RCC 7860 (cell line): ENCODE data around the gene CYP3A5.
"Not testable (repeated sequence)": the region's sequence is repeated elsewhere in the genome, so short reads cannot be mapped to it uniquely, and the experiment has no call there.

Experiments
- DNase-seq: peaks from one replicate; pipeline ENCODE4 v3.0.0-alpha.2; 2015; ENCODE audit warnings: low spot score
- FAIRE-seq: peaks from 2 replicates; lab custom pipeline; 2012; peaks lifted over from hg19 to GRCh38; lab: Jason Lieb, UNC

Gene CYP3A5

GRCh38 chr7:99644431-99644830 is 35.4 kb downstream of the CYP3A5 start:
- DNase-seq (no peak), FAIRE-seq (no peak)

GRCh38 chr7:99643464-99643863 is 36.3 kb downstream of the CYP3A5 start:
- DNase-seq: no peak
- FAIRE-seq: no peak

GRCh38 chr7:99642027-99642426 is 37.8 kb downstream of the CYP3A5 start:
- DNase-seq (peak; percentile 23), FAIRE-seq (no peak)

GRCh38 chr7:99639267-99639666 is 40.5 kb downstream of the CYP3A5 start:
- DNase-seq (no peak), FAIRE-seq (no peak)

- DNase-seq: no peak
- no peak for FAIRE-seq
Observed at GRCh38 chr7:99638731-99639130, 41.1 kb downstream of the CYP3A5 start.

- FAIRE-seq: not testable (repeated sequence)
Observed at GRCh38 chr7:99637414-99637813, 42.4 kb downstream of the CYP3A5 start.

GRCh38 chr7:99631295-99632109 is 48.3 kb downstream of the CYP3A5 start:
- DNase-seq: peak; percentile 58
- no peak for FAIRE-seq

More at GRCh38 chr7:99637414-99637813, 42.4 kb downstream of the CYP3A5 start:
- DNase-seq: not testable (repeated sequence)

GRCh38 chr7:99629643-99630042 is 50.2 kb downstream of the CYP3A5 start:
- FAIRE-seq (no peak), DNase-seq (no peak)

GRCh38 chr7:99628471-99629465 is 51.0 kb downstream of the CYP3A5 start:
- DNase-seq (no peak), FAIRE-seq (no peak)

GRCh38 chr7:99627513-99627912 is 52.3 kb downstream of the CYP3A5 start:
- no peak for DNase-seq
- no peak for FAIRE-seq

GRCh38 chr7:99626661-99627060 is 53.1 kb downstream of the CYP3A5 start:
- FAIRE-seq: no peak

GRCh38 chr7:99625961-99626360 is 53.8 kb downstream of the CYP3A5 start:
- FAIRE-seq: no peak
- no peak for DNase-seq

More at GRCh38 chr7:99626661-99627060, 53.1 kb downstream of the CYP3A5 start:
- no peak for DNase-seq

- DNase-seq (no peak), FAIRE-seq (no peak)
Observed at GRCh38 chr7:99625321-99625720, 54.5 kb downstream of the CYP3A5 start.

- FAIRE-seq: no peak
Observed at GRCh38 chr7:99624484-99624883, 55.3 kb downstream of the CYP3A5 start.

GRCh38 chr7:99623702-99624447 is 55.9 kb downstream of the CYP3A5 start:
- DNase-seq (no peak), FAIRE-seq (no peak)

More at GRCh38 chr7:99624484-99624883, 55.3 kb downstream of the CYP3A5 start:
- DNase-seq: no peak

GRCh38 chr7:99623091-99623693 is 56.6 kb downstream of the CYP3A5 start:
- DNase-seq (no peak), FAIRE-seq (no peak)

GRCh38 chr7:99622596-99622995 is 57.2 kb downstream of the CYP3A5 start:
- FAIRE-seq: no peak

GRCh38 chr7:99621271-99621670 is 58.5 kb downstream of the CYP3A5 start:
- DNase-seq: no peak
- no peak for FAIRE-seq

More at GRCh38 chr7:99622596-99622995, 57.2 kb downstream of the CYP3A5 start:
- DNase-seq: no peak

- no peak for FAIRE-seq
- DNase-seq: no peak
Observed at GRCh38 chr7:99619571-99620130, 60.1 kb downstream of the CYP3A5 start.

GRCh38 chr7:99618726-99619125 is 61.1 kb downstream of the CYP3A5 start:
- peak; percentile 35 for DNase-seq
- no peak for FAIRE-seq
